HL-60 (cell line): ENCODE results near the gene KRT36.

ENCODE experiments used
- DNase-seq, 2 experiments: peaks; one replicate each; pipeline ENCODE4 v3.0.0-alpha.2; 2010 to 2020; ENCODE audit warnings: low read depth in 1 of 2, low spot score in 1 of 2
- H3K27ac ChIP-seq: fragments of 250-450 bp; sonication (Bioruptor Pico); replicated peaks from 2 replicates; pipeline ENCODE4 v1.5.1; 2020; ENCODE audit warnings: mild to moderate bottlenecking, moderate library complexity
- H3K27me3 ChIP-seq: fragments of 250-450 bp; sonication (Bioruptor Pico); 2 replicates; pipeline ENCODE4 v1.5.1; 2021; ENCODE audit warnings: mild to moderate bottlenecking, moderate library complexity; ENCODE audit not compliant: insufficient read depth, poor library complexity, severe bottlenecking
- H3K4me3 ChIP-seq: replicated peaks from 2 replicates; pipeline ENCODE4 v1.5.1; 2011; ENCODE audit warnings: mild to moderate bottlenecking, control low read depth, low read length; ENCODE audit not compliant: insufficient read depth
- GABPA ChIP-seq: IDR thresholded peaks from 2 replicates; pipeline ENCODE4 v1.6.1; 2012; ENCODE audit warnings: low read depth
- POLR2AphosphoS5 ChIP-seq: IDR thresholded peaks from 2 replicates; pipeline ENCODE4 v1.6.1; 2012; ENCODE audit warnings: low read depth
- REST ChIP-seq: IDR thresholded peaks from 2 replicates; pipeline ENCODE4 v1.6.1; 2012; ENCODE audit warnings: low read depth; ENCODE audit not compliant: insufficient replicate concordance
- SPI1 ChIP-seq: IDR thresholded peaks from 2 replicates; pipeline ENCODE4 v1.6.1; 2012; ENCODE audit warnings: low read depth, mild to moderate bottlenecking, borderline replicate concordance
- TF ChIP-seq, protein P1 (sequence below): IDR thresholded peaks from one replicate; pipeline ENCODE4 v1.5.1; 2011; ENCODE audit warnings: low read length, control low read depth, inconsistent platforms; ENCODE audit not compliant: insufficient read depth

The KRT36 gene

GRCh38 chr17:41464173-41464572, 25.5 kb downstream of the KRT36 start:
- DNase-seq: no peak
- no peak overlapping the region for H3K27ac ChIP-seq
- no peak overlapping the region for H3K4me3 ChIP-seq
- H3K27me3 ChIP-seq: no peaks in the 10 kb centered on the region
- TF ChIP-seq POLR2AphosphoS5: no peak
- TF ChIP-seq REST: no peak
- TF ChIP-seq, protein P1, sequence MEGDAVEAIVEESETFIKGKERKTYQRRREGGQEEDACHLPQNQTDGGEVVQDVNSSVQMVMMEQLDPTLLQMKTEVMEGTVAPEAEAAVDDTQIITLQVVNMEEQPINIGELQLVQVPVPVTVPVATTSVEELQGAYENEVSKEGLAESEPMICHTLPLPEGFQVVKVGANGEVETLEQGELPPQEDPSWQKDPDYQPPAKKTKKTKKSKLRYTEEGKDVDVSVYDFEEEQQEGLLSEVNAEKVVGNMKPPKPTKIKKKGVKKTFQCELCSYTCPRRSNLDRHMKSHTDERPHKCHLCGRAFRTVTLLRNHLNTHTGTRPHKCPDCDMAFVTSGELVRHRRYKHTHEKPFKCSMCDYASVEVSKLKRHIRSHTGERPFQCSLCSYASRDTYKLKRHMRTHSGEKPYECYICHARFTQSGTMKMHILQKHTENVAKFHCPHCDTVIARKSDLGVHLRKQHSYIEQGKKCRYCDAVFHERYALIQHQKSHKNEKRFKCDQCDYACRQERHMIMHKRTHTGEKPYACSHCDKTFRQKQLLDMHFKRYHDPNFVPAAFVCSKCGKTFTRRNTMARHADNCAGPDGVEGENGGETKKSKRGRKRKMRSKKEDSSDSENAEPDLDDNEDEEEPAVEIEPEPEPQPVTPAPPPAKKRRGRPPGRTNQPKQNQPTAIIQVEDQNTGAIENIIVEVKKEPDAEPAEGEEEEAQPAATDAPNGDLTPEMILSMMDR: no peak

DNA sequence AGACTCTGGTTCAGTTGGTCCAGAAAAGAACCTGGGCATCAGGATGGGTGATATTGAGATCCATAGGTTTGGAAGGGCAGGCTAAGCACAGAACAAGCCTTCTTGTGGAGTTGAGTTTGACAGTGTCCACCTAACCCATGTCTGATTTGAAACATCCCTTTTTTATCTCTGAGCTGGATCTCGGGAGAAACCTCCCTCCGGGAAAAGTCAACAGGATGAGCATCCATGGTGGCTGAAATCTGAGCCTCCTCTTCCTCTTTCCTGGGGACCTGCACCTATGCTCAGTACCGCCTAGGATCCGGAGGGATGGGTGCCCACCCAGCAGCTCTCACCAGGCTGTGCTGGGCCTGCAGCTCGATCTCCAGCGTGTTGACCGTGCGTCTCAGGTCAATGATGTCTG, 26.0 kb downstream of the KRT36 start:
- TF ChIP-seq GABPA (no peak), REST (no peak)
- no peak overlapping the region for H3K27ac ChIP-seq
- H3K4me3 ChIP-seq: no peak overlapping the region
- no peak for DNase-seq
- H3K27me3 ChIP-seq: no peaks in the 10 kb centered on the region

GRCh38 chr17:41462705-41463104, 27.0 kb downstream of the KRT36 start:
- DNase-seq: no peak
- Histone ChIP-seq H3K27ac (no peak overlapping the region), H3K27me3 (no peaks in the 10 kb centered on the region), H3K4me3 (no peak overlapping the region)
- no peak for TF ChIP-seq REST
- TF ChIP-seq GABPA: no peak
- TF ChIP-seq, protein P1: no peak
- no peak for TF ChIP-seq POLR2AphosphoS5
- TF ChIP-seq SPI1: no peak

DNA sequence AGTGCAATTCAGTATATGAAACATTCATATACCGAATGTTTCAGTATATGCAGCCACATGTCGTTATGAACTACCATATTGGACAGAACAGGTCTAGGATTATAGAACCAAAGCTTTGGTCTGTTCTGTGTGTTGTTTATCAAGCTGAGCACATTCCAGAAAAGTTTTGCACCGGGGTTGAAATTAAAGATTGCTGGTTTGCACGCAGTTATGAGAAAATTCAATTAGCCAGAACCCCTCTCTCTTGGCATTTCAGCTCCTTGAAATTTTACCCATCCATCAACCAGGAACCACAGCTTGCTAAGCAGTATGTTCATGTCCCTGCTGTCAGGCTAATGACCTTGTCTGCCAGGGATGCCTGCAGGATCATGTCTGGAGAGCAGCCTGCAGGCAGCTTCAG, 32.0 kb downstream of the KRT36 start:
- DNase-seq: no peak
- no peak overlapping the region for H3K27ac ChIP-seq
- no peak for TF ChIP-seq POLR2AphosphoS5
- TF ChIP-seq SPI1: no peak
- TF ChIP-seq, protein P1: no peak
- no peak for TF ChIP-seq REST
- TF ChIP-seq GABPA: no peak
- H3K4me3 ChIP-seq: no peak overlapping the region
- H3K27me3 ChIP-seq: no peaks in the 10 kb centered on the region
